ENCODE measurements around the gene MMP7.

The MMP7 gene

GRCh38 chr11:102530558-102530957 is at the start of gene MMP7:
TSS of gene MMP7 (minus strand) at chr11:102530747. CDS start at chr11:102530700, 47 bp downstream.
- DNase-seq: no peak

- no peak for DNase-seq
Measured at GRCh38 chr11:102577723-102578122, 47.2 kb upstream of the MMP7 start.

- peak; percentile 69 for DNase-seq
Measured at GRCh38 chr11:102577182-102577581, 46.6 kb upstream of the MMP7 start.

- no peak for DNase-seq
Measured at GRCh38 chr11:102576350-102576749, 45.8 kb upstream of the MMP7 start.

GRCh38 chr11:102575012-102575411 is 44.5 kb upstream of the MMP7 start:
- no peak for DNase-seq

DNA sequence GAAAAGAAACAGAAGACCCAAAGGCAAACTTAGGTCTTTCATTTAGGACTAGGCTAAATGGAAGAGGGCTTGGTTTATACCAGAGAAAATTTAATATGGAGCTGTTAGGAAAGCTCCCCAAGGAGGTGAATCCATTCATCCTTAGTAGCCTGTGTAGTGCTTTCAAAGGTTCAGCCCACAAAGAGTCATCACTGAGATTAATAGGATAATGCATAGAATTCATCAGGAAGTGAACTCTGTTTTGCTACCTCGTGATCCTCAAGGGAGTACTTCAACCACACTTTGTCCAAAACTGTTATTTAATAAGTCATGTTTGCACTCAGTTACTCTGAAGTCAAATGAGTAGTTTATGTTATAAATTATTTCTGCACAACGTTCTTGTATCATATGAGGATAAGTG is 43.3 kb upstream of the MMP7 start:
- no peak for DNase-seq

DNA sequence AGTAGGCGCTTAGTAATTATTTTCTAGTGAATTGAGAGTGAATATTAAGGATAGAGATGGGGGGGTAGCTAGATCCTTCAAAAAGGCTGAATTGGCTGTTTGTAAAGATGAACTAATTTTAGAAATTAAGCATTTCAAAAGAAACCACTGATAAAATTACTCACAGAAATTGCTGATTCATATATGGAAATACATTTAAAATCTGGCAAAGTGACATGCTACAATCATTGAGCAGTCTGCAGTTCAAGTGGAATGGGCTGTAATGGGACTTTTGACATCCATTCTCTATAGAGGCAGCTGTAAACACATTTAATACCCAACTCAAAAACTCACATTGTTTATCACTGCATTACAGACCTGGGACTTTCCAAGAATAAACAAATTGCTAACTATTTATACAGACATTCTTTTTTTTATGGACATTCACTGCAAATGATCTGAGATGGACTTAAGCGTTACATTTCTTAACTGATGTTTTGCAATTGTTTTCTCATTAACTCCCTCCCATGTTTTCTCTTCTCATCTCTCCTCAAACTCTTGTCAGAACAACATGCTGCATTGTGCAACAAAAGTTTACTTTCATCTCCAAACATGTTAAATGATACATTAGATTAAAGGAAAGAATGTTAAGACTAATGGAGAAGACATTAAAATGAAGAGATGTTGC is 42.1 kb upstream of the MMP7 start:
- DNase-seq: no peak

DNA sequence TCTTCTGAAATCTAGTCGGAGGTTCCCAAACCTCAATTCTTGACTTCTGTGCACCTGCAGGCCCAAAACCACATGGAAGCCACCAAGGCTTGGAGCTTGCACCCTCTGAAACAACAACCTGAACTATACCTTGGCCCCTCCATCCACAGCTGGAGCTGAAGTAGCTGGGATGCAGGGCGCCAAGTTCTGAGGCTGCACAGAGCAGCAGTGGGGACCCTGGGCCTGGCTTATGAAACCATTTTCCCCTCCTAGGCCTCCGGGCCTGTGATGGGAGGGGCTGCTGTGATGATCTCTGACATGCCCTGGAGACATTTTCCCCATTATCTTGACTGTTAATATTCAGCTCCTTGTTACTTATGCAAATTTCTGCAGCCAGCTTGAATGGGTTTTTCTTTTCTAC is 38.3 kb upstream of the MMP7 start:
- no peak for DNase-seq

DNA sequence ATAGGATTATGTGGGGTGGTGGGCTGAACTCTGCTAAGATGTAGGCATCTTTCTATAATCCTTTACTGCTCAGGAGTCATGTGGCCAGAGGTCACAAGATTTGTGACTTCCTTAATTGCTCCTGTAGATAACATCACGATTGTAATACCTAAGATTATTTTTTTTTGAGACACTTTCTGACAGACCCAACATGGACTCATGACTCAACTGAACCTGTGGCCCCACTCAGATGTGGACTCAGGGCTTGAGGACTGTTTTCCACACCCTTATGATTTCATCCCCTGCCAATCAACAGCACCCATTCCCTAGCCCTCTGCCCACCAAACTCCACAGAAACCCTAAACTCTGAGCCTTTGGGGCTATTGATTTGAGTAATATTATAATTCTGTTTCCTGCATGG is 35.6 kb upstream of the MMP7 start:
- no peak for DNase-seq

DNA sequence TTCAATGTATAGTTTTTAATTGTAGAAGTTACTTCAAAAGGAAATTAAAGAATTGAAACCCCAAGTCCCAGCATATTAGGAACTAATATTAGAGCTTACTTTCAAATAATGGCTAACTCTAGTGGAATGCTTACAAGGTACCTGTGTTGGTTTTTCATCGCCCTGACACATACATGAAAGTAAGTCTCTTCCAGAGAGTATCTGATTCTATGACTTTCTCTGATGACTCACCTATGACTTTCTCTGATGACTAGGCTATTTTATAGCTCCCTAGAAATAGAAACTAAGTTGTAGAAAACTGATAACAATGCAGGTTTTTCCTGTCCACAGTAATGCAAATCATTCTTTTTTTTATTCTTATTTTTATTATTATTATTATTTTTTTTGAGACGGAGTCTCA is 33.6 kb upstream of the MMP7 start:
- peak; percentile 71 for DNase-seq

- no peak for DNase-seq
Measured at GRCh38 chr11:102561636-102562035, 31.1 kb upstream of the MMP7 start.

- peak; percentile 70 for DNase-seq
Measured at GRCh38 chr11:102560555-102561011, 30.0 kb upstream of the MMP7 start.

GRCh38 chr11:102559839-102560238 is 29.3 kb upstream of the MMP7 start:
- no peak for DNase-seq

- DNase-seq: no peak
Measured at GRCh38 chr11:102555091-102555490, 24.5 kb upstream of the MMP7 start.

DNA sequence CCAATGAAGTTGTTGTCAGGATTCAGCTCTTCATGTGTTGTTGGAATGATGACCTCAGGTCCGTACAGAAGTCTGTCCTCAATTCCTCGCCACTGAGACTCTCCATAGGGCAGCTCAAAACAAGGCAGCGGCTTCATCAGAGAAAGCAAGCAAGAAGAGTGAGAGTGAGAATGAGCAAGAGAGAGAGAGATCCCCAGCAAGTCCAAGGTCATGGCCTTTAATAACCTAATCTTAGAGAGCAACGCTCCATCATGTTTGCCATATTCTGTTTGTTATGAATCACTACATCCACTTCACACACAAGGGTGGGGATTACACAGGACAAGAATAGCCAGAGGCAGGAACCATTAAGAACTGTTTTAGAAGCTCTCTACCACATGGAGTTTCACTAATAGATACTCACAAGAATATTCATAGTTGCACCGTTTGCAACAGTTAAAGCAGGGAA is 23.3 kb upstream of the MMP7 start:
- DNase-seq: no peak

GRCh38 chr11:102552447-102553194 is 22.1 kb upstream of the MMP7 start:
- DNase-seq: no peak

DNA sequence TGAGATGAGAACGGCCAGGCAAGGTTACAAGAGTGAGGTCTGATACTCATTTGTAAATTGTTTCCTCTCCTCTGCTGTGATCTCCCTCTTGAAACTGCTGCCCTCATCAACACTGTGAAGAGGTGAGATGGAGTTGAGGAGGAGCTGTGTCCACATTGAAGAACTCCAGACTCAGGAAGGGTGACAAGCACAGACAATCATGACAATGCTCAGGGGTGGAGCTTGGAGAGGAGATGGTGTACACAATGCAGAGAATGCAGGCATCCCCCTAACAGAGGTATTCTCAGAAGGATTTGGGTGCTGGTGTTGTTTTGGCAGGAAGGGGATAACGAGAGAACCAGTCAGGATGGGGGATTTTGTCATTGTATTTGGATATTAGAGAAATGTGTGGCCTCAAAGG is 21.5 kb upstream of the MMP7 start:
- no peak for DNase-seq

DNA sequence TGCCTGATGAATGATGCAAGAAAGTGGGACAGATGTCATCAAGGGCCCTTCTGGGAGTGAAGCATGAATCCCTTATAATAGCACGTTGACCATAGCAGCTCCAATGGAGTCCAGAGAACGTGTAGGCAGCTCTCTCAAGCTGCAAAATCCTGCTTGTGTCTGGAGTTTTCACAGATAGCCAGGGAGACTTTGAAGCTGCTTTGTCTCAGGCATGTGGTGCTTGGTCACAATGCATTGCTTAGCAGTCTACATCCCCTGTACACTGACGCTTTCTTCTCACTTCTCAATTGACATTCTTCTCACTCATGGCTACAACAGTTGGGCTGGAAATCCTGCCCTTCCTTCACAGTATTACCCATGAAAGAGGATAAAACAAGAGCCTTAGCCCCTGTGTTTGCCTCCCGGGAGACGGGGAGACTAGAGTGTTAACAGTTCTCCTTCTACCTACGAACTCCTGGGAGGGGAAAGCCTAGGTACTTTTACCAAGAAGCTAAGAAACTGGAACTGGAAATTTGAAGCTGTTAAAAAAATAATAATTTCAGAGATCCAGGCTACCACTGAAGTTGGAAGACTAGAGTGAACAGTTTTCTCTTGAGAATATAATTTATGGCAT is 20.7 kb upstream of the MMP7 start:
- DNase-seq: no peak

GRCh38 chr11:102546923-102547471 is 16.4 kb upstream of the MMP7 start:
- DNase-seq: no peak

DNA sequence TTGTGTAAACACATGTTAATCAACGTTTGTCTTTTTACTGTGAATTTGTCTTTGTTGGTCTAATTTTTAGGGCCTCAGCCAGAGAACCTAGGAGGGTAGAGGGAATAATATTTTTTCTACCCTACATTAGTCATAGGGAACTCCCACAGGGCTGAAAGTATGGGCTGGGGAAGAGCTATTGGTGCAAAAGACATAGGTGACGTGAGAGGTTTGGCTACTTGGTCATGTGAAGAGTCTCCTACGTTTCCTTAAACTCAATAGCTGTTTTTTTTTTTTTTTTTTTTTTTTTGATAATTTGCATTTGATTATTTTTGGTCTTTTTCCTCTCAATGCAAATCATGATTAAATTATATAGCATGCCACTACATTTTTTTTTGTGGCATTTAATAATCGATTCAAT is 15.9 kb upstream of the MMP7 start:
- DNase-seq: no peak

GRCh38 chr11:102545701-102546100 is 15.2 kb upstream of the MMP7 start:
- peak; percentile 18 for DNase-seq

GRCh38 chr11:102544594-102544993 is 14.0 kb upstream of the MMP7 start:
- no peak for DNase-seq

GRCh38 chr11:102539567-102539966 is 9.0 kb upstream of the MMP7 start:
- DNase-seq: no peak

DNA sequence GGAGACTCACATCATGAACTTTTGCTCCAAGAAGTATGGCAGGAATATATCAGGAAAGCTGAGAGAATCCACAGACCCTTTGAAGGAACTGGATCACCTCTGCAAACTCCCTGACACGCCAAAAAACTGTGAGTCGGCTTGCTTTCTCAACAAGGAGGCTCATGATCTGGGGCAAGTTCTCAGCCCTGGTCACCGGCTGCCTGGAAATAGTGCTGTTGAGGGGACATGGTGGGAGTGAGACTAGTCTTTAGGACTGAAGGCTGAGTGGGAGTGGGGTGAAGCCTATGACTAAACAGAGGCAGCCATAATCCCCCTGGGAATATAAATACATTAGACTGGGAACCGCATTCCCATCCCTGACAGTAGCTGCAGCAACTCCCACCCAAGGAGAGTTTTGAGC is 8.4 kb upstream of the MMP7 start:
- DNase-seq: no peak
